ENCODE data around the gene SNRNP35. TPM values are rescaled to one million over a fixed set of nuclear protein-coding genes. Genes with fewer than 3 reads are reported as not detected.
"Not testable (repeated sequence)": the region's sequence is repeated elsewhere in the genome, so short reads cannot be mapped to it uniquely, and the experiment has no call there.

The SNRNP35 gene, protein sequence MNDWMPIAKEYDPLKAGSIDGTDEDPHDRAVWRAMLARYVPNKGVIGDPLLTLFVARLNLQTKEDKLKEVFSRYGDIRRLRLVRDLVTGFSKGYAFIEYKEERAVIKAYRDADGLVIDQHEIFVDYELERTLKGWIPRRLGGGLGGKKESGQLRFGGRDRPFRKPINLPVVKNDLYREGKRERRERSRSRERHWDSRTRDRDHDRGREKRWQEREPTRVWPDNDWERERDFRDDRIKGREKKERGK
- 10 to 100 TPM; 26.2 to 28.6 TPM for total RNA-seq
- 29.7 TPM for polyA plus RNA-seq (2013, experiment 1 of 2)
- polyA plus RNA-seq (2013, experiment 2 of 2), result 32.1 TPM
- 8.3 to 55.1 (median 29.5) reads per million in 172 experiments for total RNA-seq

DNA sequence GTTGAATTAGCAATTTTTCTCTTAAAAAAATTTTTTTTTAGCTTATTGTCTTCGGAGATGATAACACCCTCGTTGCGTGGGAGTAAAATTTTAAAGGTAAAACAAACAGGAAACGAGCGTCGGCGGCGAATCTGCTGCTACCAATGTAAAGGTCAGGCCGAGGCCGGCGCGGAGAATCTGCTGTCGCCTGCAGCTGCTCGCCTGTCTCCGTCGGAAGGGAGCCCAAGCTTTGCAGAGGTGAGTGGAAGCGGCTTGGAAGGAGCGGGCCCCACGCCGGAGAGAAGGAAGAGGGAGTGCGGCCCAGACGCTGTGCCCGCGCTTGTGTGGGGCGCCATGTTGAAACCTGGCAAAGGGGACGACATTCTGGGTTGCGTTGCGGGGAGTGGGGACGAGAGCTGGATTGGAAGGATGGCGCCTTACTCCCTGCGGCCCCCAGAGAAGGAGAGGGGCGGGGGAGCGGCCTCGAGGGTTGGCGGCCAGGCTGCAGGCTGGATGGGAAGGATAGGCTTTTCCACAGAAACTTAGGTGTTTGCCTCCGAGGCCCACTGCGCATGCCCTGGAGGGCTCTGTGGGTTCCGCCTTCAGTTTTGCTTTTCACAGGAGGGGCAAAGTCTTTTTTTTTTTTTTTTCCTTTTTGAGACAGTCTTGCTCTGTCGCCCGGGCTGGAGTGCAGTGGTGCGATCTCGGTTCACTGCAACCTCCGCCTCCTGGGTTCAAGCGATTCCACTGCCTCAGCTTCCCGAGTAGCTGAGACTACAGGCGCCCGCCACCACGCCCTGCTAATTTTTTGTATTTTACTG, at the start of gene SNRNP35:
TSS of gene SNRNP35 (plus strand) at position 160 of the 800 bp plus-strand sequence. CDS start 7,402 bp downstream, outside the sequence.
- peak within 1 kb of the TSS; percentile 98 to 100 for H3K27ac ChIP-seq (ENCODE audit: low read depth in 1 of 2, low read length in 2 of 2)
- Mint-ChIP-seq H3K27me3 (no peaks in the 10 kb centered on the region), H3K9me3 (no peaks in the 10 kb centered on the region), H3K4me1 (ENCODE audit: low read depth) (peaks cover 34% of the 10 kb centered on the region), H3K36me3 (ENCODE audit: low read depth) (peaks cover 30% of the 10 kb centered on the region), H3K4me3 (peak within 1 kb of the TSS; percentile 100), H3K27ac (peak within 1 kb of the TSS; percentile 100)
- ATAC-seq (ENCODE audit: poor library complexity), result peak; percentile 77
- TF ChIP-seq, protein P1, sequence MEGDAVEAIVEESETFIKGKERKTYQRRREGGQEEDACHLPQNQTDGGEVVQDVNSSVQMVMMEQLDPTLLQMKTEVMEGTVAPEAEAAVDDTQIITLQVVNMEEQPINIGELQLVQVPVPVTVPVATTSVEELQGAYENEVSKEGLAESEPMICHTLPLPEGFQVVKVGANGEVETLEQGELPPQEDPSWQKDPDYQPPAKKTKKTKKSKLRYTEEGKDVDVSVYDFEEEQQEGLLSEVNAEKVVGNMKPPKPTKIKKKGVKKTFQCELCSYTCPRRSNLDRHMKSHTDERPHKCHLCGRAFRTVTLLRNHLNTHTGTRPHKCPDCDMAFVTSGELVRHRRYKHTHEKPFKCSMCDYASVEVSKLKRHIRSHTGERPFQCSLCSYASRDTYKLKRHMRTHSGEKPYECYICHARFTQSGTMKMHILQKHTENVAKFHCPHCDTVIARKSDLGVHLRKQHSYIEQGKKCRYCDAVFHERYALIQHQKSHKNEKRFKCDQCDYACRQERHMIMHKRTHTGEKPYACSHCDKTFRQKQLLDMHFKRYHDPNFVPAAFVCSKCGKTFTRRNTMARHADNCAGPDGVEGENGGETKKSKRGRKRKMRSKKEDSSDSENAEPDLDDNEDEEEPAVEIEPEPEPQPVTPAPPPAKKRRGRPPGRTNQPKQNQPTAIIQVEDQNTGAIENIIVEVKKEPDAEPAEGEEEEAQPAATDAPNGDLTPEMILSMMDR (IDR thresholded peaks at IDR 0.05), result no peak
- intact Hi-C loops (cut with DNase I, micrococcal nuclease), result loop anchor here (1.0 to 5.0 kb wide), 5 partner anchors 66 to 124 kb away; partner anchors contain the start of genes KMT5A (in 1 of the 2), RILPL1 (in 1 of the 2), SBNO1 (in 1 of the 2) and TMED2 (in 1 of the 2)
- ChIA-PET CTCF (interaction anchor here (0.6 to 2.4 kb wide), 9 partner anchors 10 to 561 kb away, joined by 3 to 7 read pairs (median 3); no protein-coding TSS in a partner anchor), POLR2A (interaction anchor here (0.6 to 4.0 kb wide), 22 partner anchors 9 to 483 kb away, joined by 3 to 60 read pairs (median 4); partner anchors contain the start of genes DDX55, KMT5A, MPHOSPH9 and MTRFR)
- H3K4me1 ChIP-seq (ENCODE audit: insufficient read depth, low read length), result peaks cover 38% of the 10 kb centered on the region
- peaks cover 3% of the 10 kb centered on the region for H3K36me3 ChIP-seq (ENCODE audit: insufficient read depth, low read length)
- peak within 1 kb of the TSS; percentile 93 for H3K4me3 ChIP-seq (ENCODE audit: low read length)
- H3K9me3 ChIP-seq (ENCODE audit: control insufficient read depth in 1 of 2, insufficient read depth in 1 of 2, low read length in 2 of 2), result no peaks in the 10 kb centered on the region
- no peaks in the 10 kb centered on the region for H3K27me3 ChIP-seq (ENCODE audit: control insufficient read depth in 1 of 2, insufficient read depth in 2 of 2, low read length in 2 of 2)
- DNase-seq, result peak; percentile 73 to 93 (median 84)

DNA sequence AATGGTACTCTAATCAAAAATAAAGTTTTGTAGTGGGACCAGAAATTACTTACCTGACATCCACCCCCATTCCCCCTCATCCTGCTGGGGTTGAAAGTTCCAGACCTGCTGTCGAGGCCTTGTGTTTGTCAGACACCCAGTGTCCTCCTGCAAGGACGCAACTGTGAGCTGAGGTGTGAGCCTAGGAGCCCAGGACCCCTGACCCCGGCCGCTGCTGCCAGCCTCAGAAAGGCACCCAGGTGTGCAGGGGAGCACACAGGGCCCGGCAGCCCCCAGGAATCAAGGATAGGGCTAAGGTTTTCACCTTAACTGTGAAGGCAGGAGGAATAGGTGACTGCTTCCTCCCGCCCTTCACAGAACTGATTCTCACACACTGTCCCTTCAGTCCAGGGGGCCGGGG, 49.3 kb upstream of the SNRNP35 start:
- H3K4me3 ChIP-seq (ENCODE audit: low read length); H3K4me1 ChIP-seq (ENCODE audit: insufficient read depth, low read length); DNase-seq: not testable (repeated sequence)

DNA sequence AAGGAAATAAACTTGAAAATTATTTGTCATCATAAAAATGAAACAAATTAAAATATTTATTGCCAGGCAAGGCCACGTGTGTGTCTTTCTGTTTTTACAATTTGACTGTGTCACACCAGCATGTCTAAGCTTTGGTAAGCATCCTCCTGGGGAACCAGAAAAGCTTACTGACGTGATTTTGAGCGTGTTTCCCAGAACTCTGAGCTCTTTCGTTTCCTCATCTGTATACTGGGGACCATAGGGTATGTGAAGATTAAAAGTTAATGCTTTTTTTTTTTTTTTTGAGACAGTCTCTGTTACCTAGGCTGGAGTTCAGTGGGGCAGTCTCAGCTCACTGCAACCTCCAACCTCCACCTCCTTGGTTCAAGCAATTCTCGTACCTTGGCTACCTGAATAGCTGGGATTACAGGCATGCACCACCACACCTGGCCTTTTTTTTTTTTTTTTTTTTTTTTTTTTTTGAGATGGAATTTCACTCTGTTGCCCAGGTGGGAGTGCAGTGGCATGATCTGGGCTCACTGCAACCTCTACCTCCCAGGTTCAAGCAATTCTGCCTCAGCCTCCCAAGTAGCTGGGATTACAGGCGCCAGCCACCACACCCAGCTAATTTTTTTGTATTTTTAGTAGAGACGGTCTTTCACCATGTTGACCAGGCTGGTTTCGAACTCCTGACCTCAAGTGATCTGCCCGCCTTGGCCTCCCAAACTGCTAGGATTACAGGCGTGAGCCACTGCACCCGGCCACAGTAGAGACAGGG, 48.5 kb upstream of the SNRNP35 start:
- intact Hi-C loops (cut with DNase I, micrococcal nuclease); H3K4me3 Mint-ChIP-seq; H3K27ac Mint-ChIP-seq; H3K27me3 ChIP-seq (ENCODE audit: control insufficient read depth in 1 of 2, insufficient read depth in 2 of 2, low read length in 2 of 2); H3K4me1 ChIP-seq (ENCODE audit: insufficient read depth, low read length); H3K27ac ChIP-seq (ENCODE audit: low read depth in 1 of 2, low read length in 2 of 2); DNase-seq; H3K4me3 ChIP-seq (ENCODE audit: low read length); H3K27me3 Mint-ChIP-seq; CTCF ChIA-PET; ATAC-seq (ENCODE audit: poor library complexity); H3K9me3 ChIP-seq (ENCODE audit: control insufficient read depth in 1 of 2, insufficient read depth in 1 of 2, low read length in 2 of 2); H3K4me1 Mint-ChIP-seq (ENCODE audit: low read depth); H3K9me3 Mint-ChIP-seq: not testable (repeated sequence)
- POLR2A ChIA-PET, result interaction anchor here (0.6 kb wide), 1 partner anchor 1238 kb away, joined by 3 read pairs; no protein-coding TSS in a partner anchor
- H3K36me3 Mint-ChIP-seq (ENCODE audit: low read depth), result peaks cover 39% of the 10 kb centered on the region
- peaks cover 51% of the 10 kb centered on the region for H3K36me3 ChIP-seq (ENCODE audit: insufficient read depth, low read length)

More for the DNA sequence above, 49.3 kb upstream of the SNRNP35 start:
- CTCF ChIA-PET; H3K27me3 Mint-ChIP-seq; H3K9me3 Mint-ChIP-seq; H3K27ac ChIP-seq (ENCODE audit: low read depth in 1 of 2, low read length in 2 of 2); H3K4me3 Mint-ChIP-seq; intact Hi-C loops (cut with DNase I, micrococcal nuclease); H3K9me3 ChIP-seq (ENCODE audit: control insufficient read depth in 1 of 2, insufficient read depth in 1 of 2, low read length in 2 of 2); H3K27me3 ChIP-seq (ENCODE audit: control insufficient read depth in 1 of 2, insufficient read depth in 2 of 2, low read length in 2 of 2); POLR2A ChIA-PET; ATAC-seq (ENCODE audit: poor library complexity); H3K27ac Mint-ChIP-seq; H3K4me1 Mint-ChIP-seq (ENCODE audit: low read depth): not testable (repeated sequence)
- peaks cover 47% of the 10 kb centered on the region for H3K36me3 Mint-ChIP-seq (ENCODE audit: low read depth)
- H3K36me3 ChIP-seq (ENCODE audit: insufficient read depth, low read length), result peaks cover 60% of the 10 kb centered on the region

All from CD4-positive, alpha-beta T cell (primary cell).